HG03354 (cell line): ENCODE data around the gene GRK6.
"Not testable (repeated sequence)": the region's sequence is repeated elsewhere in the genome, so short reads cannot be mapped to it uniquely, and the experiment has no call there.

Experiments used
- ATAC-seq: cut with Tn5 transposase; IDR thresholded peaks from one replicate; pipeline ENCODE4 v1.9.1; 2021; ENCODE audit warnings: mild to moderate bottlenecking; ENCODE audit not compliant: unreplicated experiment, poor library complexity, severe bottlenecking

The GRK6 gene

DNA sequence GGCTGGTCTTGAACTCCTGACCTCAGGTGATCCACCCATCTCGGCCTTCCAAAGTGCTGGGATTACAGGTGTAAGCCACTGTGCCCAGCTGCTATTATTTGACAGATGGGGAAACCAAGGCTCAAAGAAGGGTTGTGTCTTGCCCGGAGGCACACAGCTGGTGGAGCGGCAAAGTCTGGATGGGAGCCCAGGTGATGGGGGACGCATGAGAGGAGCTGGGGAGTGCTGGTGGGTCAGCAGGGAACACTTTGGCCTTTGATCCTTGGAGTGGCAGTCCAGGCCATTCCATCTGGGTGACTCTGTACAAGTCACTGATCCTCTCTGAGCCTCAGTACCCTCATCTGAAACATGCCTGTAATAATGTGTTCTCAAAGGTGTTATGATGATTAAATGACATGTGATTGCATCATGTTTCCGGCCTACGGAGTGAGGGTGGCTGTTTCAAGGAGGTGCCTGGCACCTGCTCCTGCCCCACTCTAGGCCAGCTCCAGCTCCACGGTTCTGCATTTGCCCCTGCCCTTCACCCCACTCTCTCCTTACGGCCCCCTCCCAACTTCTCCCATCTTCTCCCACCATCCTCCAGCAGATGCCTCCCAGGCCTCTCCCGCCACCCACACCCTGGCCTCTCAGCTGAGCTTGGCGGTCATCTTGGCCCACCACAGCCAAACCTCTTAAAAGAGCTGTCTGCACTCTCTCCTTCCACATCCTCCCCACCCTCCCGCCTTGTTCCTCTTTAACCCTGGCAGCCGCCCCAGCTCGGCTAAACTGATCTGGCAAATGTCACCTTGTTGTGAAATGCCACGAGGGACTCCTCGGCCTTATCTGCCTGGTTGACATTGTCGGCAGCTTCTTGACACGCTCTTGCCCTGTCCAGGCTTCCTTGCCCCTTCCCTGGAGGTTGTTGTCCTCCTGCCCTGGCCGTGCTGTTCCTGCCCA lies 52.5 kb downstream of the GRK6 start:
- no peak for ATAC-seq

DNA sequence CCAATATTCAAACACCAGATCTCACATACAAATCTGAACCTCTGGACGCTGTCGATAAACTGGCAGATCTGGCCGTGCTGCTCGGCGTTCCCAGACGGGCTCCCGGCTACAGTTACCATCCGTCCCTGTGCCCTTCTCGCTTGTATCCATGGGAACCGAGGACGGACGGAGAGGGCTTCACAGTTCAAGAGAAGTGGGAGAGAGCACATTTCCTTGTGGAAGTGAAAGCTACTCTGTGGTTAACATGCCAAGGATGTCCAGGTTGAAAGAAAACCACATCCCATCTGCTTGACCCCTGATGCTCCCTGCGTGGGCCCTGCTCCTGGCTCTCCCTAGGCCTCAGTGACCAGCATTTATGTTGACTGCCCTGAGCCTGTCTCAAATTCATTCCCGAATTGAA lies 53.3 kb downstream of the GRK6 start:
- ATAC-seq, result no peak

DNA sequence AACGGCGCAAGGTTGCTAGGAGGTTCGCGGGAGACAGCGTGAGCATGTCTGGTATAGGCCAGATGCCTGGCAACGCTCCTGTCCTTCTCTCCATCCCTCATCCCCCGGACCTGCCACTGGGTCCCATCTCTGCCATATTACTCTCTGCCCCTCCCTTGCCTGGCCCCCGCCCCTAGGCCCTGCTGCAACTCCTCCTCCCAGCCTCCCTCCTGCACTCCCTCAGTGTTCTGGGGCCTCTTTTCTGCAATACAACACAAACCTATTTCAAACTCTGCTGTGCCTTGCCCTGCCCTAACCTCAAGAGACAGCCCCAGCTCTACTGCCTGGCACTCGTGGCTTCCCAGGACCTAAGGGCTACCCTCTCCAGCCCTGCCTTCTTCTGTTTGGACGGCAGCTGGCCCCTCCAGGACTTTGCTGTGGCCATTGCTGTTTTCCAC lies 55.9 kb downstream of the GRK6 start:
- no peak for ATAC-seq

DNA sequence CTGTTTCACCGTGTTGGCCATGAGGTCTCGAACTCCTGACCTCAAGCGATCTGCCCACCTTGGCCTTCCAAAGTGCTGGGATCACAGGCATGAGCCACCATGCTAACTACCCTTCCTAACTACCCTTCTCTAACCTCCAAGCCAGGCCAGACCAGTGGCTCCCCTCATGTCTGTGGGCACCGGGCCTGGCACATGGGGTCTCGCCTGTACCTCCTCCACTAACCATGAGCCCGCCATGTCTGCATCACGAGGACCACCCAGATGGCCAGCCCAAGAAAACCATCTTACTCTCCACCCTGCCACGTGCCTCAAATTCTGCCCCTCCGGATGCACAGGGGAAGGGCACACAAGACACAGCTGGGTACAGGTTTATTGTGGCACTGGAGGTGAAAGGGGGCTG lies 56.6 kb downstream of the GRK6 start:
- no peak for ATAC-seq

DNA sequence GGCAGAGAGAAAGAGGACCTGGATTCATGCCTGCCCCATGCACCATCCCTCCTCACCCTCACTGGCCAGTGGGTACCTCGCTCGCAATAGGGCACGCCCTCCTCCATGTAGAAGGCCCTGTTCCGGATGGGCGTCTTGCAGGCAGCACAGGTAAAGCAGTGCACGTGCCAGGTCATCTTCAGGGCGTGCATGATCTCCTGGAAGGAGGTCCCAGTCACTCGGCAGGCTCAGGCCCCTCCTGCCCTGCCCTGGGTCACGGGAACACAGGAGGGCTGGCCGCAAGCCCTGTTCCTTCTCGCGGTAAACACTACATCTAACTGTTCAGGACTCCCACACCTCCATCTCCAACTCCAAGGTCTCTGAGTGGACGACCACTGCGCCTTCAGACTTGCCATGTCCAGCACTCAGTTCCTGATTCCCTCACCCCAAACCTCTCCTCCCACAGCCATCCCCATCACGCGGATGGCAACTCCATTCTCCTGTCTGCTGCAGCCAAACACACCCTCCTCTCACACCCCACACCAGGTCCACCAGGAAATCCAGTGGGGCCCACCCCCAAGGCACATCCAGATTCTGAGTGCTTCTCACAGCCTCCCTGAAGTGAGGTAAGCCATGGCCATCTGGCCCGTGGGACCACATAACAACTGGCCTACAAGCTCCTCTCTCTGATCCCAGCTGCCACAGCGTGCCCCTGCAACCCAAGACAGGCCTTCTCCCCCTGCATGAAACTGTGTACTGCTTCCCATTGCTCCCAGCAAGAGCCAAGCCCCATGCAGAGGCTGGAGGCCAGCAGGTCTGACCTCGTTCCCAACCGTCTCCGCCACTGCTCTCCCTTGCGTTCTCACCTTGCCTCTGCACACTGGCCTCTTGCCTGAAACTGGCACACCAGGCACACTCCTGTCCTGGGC lies 57.8 kb downstream of the GRK6 start:
- ATAC-seq, result no peak

DNA sequence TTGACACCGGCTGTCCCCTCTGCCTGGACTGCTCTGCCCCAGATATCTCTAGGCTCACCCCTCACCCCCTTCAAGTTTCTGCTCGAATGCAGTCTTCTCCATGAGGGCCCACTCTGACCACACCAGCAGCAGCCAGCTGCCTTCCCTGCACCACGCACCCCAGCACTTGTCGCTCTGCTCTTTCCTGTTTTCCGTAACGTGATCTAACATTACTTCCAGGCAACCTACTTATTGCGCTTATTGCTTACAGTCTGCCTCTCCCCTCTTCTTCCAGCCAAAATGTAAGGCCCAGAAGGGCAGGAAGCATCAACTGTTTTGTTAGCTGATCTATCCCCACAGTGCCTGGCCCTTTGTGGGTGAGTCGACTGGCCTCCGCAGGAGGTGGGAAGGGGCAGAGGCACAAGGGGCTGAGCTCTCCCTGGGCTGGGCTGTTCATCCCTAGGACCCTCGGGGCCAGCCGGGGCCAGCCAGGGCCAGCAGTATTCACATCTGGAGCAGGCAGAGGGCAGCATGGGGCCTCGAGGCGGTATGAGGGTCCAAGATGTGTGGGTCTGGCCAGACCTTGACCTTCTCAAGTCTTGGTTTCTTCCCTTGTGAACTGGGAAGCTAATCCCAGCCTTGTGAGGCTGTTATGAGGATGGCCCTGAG lies 58.5 kb downstream of the GRK6 start:
- no peak for ATAC-seq

DNA sequence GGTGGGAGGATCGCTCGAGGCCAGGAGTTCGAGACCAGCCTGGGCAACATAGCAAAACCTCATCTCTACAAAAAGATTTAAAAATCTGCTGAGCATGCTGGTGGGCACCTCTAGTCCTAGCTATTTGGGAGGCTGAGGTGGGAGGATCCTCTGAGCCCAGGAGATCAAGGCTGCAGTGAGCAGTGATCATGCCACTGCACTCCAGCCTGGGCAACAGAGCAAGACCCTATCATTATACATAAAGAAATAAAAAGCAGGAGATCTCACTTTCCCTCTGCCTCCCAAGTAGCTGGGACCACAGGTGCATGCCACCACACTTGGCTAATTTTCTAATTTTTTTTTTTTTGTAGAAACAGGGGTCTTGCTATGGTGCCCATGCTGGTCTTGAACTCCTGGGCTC lies 59.3 kb downstream of the GRK6 start:
- not testable (repeated sequence) for ATAC-seq

DNA sequence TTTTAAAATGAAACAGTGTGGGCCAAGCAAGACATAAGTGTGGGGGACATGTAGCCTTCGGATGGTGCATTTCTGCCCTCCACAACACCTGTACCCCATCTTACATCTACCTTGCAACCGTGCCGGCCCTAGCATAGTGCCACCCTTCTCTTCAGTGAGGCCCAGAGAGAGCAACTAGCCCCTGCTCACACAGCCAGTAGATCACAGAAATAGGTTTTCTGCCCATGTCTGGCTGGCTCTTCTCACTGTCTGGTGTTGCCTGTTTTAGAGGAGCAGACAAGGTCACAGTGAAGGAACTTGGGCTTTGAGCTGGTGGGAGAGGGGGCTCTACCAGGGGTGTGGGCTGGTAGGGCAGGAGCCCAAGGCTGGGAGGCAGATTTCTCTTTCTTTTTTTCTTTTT lies 59.8 kb downstream of the GRK6 start:
- ATAC-seq, result no peak

DNA sequence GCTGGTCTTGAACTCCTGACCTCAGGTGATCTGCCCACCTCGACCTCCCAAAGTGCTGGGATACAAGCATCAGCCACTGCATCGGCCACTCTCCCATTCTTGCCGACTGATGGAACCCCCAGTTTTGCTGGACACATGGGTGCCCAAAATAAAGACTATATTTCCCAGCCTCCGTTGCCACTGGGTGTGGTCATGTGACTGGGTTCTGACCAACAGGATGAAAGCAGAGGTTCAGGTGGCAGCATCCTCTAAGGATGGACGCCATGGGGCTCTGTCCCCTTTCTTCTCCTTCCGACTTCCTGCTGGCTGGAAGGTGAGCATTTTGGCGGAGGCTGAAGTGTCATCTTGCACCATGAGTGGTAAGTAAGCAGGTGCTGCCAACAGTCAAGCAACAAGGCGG lies 60.7 kb downstream of the GRK6 start:
- ATAC-seq, result no peak

DNA sequence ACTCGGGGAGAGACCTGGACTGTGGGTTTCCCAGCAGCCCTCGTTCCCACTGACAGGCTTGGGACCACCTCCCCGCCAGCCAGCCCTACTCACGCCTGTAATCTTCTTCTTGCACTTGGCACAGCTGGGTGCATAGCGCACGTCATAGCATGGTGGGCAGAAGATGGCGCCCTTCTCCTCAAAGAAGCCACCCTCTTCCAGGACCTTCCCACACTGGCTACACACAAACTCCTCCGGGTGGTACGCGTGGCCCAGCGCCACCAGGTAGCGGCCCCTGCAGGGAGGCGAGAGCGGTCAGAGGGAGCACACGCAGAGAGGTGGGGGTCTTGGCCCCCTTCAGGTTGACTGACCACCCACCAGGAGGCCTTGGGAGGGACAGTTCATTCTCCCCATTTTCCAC lies 61.5 kb downstream of the GRK6 start:
- ATAC-seq, result no peak

DNA sequence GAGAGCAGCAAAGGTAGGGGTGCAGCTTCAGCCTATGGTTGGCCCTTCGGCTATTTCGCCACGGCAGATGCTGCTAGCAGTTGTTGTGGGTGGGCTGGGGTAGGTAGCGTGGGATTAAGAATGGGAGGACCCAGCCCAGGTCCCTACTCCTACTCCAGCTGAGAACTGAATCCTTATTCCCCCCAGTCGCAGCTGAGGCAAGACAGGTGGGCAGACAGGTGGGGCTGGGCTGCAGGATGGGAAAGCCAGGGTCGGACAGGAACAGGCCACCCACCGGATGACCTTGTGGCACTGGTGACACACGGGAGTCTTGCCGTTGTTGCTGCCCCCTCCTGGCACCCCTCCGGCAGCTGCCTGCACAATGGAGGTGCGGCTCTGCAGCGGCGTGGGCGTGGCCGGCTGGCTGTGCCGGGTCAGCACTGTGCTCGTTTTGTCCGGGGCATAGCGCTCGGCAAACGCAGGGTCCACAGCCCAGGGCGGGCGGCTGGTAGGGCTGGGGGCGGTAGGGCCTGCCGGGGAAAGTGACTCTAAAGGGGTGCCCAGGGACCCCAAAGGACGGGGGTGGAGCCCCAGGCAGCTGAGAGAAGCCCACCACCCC lies 62.7 kb downstream of the GRK6 start:
- no peak for ATAC-seq

DNA sequence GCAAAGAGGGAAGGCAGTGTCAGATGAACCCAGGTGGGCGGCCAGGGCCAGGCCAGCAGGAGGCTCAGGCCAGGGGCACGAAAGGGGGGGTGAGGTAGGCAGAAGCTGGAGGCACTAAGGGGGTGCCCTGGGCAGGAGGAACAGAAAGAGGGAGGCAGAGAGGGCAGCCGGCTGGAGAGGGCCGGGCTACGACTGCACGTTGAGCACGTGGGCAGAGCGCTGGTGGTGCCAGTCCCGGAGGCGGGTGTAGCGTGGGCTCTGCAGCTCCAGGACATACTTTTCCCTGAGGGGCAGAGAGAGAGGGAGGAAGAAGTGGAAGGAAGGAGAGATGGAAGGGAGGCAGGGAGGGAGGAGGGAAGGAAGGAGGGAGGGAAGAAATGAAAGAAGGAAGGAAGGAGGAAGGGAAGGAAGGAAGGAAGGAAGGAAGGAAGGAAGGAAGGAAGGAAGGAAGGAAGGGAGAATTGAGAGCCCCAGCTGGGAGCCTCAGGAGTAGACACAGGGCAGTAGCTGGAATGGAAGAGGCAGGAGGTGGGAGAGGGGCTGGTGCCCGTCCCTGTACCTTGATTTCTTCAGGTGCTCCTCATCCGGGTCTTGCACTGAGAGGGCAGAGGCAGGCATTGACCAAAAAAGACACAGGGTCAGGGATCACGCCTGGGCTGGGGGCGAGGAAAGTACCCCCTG lies 64.0 kb downstream of the GRK6 start:
- ATAC-seq, result no peak

DNA sequence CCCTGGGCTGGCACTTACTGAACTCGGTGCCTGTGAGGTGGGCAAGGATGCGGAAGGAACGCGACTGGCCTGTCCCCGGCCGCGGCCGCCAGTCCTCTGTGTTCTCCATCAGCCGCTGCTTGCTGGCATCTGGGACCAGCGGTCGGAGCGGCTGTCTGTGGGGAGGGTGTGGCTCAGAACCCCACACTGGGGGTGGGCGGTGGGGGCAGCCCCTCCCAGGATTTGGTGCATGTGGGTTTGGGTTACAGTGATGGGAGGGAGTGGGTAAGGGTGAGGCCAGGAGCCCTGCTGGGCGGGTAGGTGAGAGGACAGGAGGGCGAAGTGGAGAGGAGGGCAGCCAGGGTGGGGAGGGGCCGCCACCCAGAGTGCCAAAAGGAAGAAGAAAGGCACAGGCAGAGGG lies 64.5 kb downstream of the GRK6 start:
- no peak for ATAC-seq

DNA sequence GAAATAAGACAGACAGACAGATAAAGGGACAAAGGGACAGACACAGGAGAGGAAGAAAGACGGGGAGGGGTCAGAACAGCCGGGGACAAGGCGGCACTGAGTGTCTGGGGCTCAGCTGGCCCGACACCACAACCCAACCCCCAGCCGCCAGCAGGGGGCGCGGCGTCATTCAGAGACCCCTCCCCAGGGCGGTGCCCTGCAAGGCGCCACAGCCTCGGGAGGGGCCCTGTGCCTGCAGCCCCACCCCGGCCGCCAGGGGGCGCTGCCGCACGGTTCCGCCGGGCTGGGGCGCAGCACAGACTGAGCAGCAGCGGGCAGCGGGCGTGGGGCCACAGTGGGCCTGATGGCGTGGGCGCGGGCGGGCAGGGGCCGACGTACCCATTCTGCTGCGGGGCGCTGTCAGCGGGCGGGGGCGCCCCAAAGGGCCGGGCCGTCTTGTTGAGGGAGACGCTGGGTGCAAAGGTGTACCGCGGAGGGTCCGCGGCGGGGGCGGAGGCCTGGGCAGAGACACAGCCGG lies 65.0 kb downstream of the GRK6 start:
- ATAC-seq, result no peak

DNA sequence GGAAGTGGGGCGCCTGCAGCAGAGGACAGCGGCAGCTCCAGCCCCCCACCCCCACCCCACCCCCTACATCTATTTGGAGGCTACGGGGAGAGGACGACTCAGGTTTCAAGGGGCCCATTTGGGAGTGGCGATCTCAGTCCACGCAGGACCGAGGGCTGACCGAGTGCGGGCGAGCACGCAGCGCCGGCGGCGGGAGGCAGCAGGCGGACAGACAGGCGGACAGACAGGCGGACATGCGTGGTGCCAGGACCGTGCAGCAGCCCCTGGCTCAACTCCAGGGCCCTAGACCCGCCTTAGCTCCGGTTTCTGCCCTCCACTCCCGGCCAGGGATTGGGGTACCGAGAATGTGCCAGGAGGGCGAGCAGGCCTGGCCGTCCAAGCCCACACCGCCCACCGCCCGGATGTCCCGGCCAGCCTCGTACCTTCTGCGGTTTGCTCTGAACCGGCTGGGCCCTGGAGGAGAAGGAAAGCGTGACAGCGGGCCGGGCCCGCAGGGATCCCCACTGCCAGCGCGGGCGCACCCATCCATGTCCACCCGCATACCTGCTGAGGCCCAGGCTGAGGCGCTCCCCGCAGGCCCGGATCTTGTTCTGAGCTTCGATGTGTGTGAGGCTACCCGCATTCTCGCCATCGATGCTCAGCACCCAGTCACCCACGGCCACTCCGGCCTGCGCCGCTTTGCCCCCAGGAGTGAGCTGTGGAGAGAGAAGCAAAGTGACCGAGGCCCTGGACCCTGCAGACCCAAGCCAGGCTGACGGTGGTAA lies 65.7 kb downstream of the GRK6 start:
- ATAC-seq, result no peak
